HepG2 (cell line): Measurements from ENCODE around the gene TMX2. TPM values are rescaled to one million over a fixed set of nuclear protein-coding genes. Genes with fewer than 3 reads are reported as not detected.

Experiments
- CBX1 ChIP-seq: IDR thresholded peaks from one replicate; pipeline ENCODE4 v1.6.1; 2016; ENCODE audit warnings: antibody characterized with exemption, low read depth
- CBX2 ChIP-seq, 2 experiments: fragments of 200-600 bp in 1 of 2; sonication (generic); formaldehyde crosslinking in 1 of 2; IDR thresholded peaks; 2 replicates each; pipeline versions ENCODE4 v1.7.0 to v1.8.1; 2018 to 2022; ENCODE audit warnings: low read depth in 2 of 2, low read length in 1 of 2, mild to moderate bottlenecking in 1 of 2, missing genetic modification reagents in 1 of 2
- CEBPG ChIP-seq: IDR thresholded peaks from 2 replicates; pipeline ENCODE4 v1.6.1; 2016
- ISX ChIP-seq: sonication (generic); formaldehyde crosslinking; conservative IDR thresholded peaks from 2 replicates; pipeline ENCODE4 v1.5.0; 2020; ENCODE audit warnings: missing genetic modification reagents
- KDM6A ChIP-seq: IDR thresholded peaks from 2 replicates; pipeline ENCODE4 v1.6.1; 2016; ENCODE audit warnings: low read depth
- KMT2B ChIP-seq: IDR thresholded peaks from 2 replicates; pipeline ENCODE4 v1.6.1; 2016; ENCODE audit warnings: missing genetic modification reagents, missing compliant biosample characterization
- PHF21A ChIP-seq: sonication (generic); formaldehyde crosslinking; IDR thresholded peaks from 2 replicates; pipeline ENCODE4 v1.5.0; 2020; ENCODE audit warnings: mild to moderate bottlenecking, missing genetic modification reagents
- RFXAP ChIP-seq: sonication (generic); formaldehyde crosslinking; IDR thresholded peaks from 2 replicates; pipeline ENCODE4 v1.4.0; 2020; ENCODE audit warnings: missing genetic modification reagents, borderline replicate concordance
- SIN3A ChIP-seq: IDR thresholded peaks from 2 replicates; pipeline ENCODE4 v1.6.1; 2011; ENCODE audit warnings: low read depth, mild to moderate bottlenecking, control low read depth, low read length, borderline replicate concordance
- SMAD3 ChIP-seq: sonication (generic); formaldehyde crosslinking; IDR thresholded peaks from 2 replicates; pipeline ENCODE4 v1.4.0; 2020; ENCODE audit warnings: missing genetic modification reagents
- SP1 ChIP-seq, 2 experiments: fragments of 450-650 bp in 1 of 2; sonication (generic) in 1 of 2; formaldehyde crosslinking in 1 of 2; IDR thresholded peaks; 2 replicates each; pipeline versions ENCODE4 v1.4.0 to v1.6.1; 2016 to 2020; ENCODE audit warnings: missing genetic modification reagents in 1 of 2
- ZMYM4 ChIP-seq: sonication (generic); formaldehyde crosslinking; IDR thresholded peaks from 2 replicates; pipeline ENCODE4 v1.8.1; 2023; ENCODE audit warnings: mild to moderate bottlenecking, missing genetic modification reagents
- ZNF549 ChIP-seq: sonication (generic); formaldehyde crosslinking; IDR thresholded peaks from 2 replicates; pipeline ENCODE4 v1.5.0; 2020; ENCODE audit warnings: missing genetic modification reagents
- ZNF569 ChIP-seq: sonication (generic); formaldehyde crosslinking; IDR thresholded peaks from 2 replicates; pipeline ENCODE4 v1.5.0; 2020; ENCODE audit warnings: mild to moderate bottlenecking, missing genetic modification reagents, moderate library complexity, borderline replicate concordance
- ZNF674 ChIP-seq: sonication (generic); formaldehyde crosslinking; IDR thresholded peaks from 2 replicates; pipeline ENCODE4 v1.5.0; 2020; ENCODE audit warnings: low read depth, mild to moderate bottlenecking, missing genetic modification reagents
- ZNF749 ChIP-seq: sonication (generic); formaldehyde crosslinking; IDR thresholded peaks from 2 replicates; pipeline ENCODE4 v1.8.0; 2022; ENCODE audit warnings: mild to moderate bottlenecking, missing genetic modification reagents, moderate library complexity, borderline replicate concordance
- polyA plus RNA-seq, 8 experiments: library from polyadenylated mRNA; depleted of rRNA in 3 of 8; stranded (reverse) in 7 of 8; unstranded in 1 of 8; fragments of >200 nt; fragmentation: Illumina TruSeq in 4 of 8; extraction: Trizol in 4 of 8; gene quantifications; 2 replicates each; pipeline versions ENCODE4 v1.2.1 to v1.2.3, GENCODE V29; 2011 to 2016; ENCODE audit warnings: low read depth in 4 of 8, missing spikeins in 1 of 8, mixed read lengths in 1 of 8; ENCODE audit not compliant: insufficient read depth in 1 of 8
- total RNA-seq, 5 experiments: library from RNA; depleted of rRNA; stranded (reverse); fragments of >200 nt; fragmentation: Illumina TruSeq; extraction: Trizol; gene quantifications; 2 replicates each; pipeline ENCODE4 v1.2.3, GENCODE V29; 2016; ENCODE audit warnings: low read depth in 1 of 5
- TF ChIP-seq, protein P1 (sequence below): sonication (generic); formaldehyde crosslinking; IDR thresholded peaks from 2 replicates; pipeline ENCODE4 v1.9.0; 2022; ENCODE audit warnings: missing genetic modification reagents, mild to moderate bottlenecking, borderline replicate concordance
- TF ChIP-seq, protein P2 (sequence below): IDR thresholded peaks from 2 replicates; pipeline ENCODE4 v1.4.0; 2020; ENCODE audit warnings: mild to moderate bottlenecking, missing genetic modification reagents
- TF ChIP-seq, protein P3 (sequence below): sonication (generic); formaldehyde crosslinking; IDR thresholded peaks from 2 replicates; pipeline ENCODE4 v1.4.0; 2020; ENCODE audit warnings: mild to moderate bottlenecking, missing genetic modification reagents

TMX2 gene
- total and polyA plus RNA-seq, 2 of the 13 experiments (the other 11 are each of a cell fraction or from before 2014, with no cell fraction given) = 84.5 to 129 TPM

DNA sequence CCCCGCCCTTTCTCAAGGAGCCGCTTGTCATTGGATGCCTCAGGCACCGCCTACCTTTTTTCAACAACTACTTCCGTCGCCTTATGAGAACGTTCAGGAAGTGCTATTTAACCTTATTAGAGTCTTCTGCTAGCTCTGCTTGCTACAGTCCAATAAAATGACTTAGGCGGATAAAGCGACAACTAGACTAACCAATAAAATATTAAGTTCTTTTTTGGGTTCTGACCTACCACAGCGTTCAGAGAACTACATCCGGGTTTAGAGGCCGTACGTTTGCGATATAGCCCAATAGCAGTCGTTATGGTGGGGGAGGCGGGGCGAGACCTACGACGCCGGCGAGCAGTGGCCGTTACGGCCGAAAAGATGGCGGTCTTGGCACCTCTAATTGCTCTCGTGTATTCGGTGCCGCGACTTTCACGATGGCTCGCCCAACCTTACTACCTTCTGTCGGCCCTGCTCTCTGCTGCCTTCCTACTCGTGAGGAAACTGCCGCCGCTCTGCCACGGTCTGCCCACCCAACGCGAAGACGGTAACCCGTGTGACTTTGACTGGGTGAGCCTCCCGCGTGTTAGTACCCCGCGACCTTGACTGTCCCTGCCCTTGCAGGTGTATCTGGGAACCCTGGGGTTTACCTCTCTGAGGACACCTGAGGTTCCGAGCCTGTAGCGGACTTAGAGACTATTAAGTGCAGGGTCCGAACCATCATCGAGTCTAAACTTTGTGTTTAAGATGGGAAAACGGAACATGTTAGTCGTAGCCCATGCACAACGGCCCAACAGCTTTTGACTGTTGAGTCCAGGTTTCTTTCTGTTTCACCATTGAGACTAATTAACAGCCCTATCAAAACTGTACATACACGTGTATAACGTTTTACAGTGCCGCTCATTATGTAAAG, at the start of gene TMX2 (continued):
- no peak for TF ChIP-seq ZNF549 (CRISPR knock-in tag)
- 0 out of 2 replicates have a peak, but pooled peaks have one; percentile 23 for TF ChIP-seq RFXAP (CRISPR knock-in tag)
- no peak for TF ChIP-seq CEBPG (CRISPR knock-in tag)
- no peak for TF ChIP-seq SP1 (IDR thresholded peaks at IDR 0.05)
- peak; percentile 64; the same call in 1 of the 2 replicates for TF ChIP-seq SP1 (CRISPR knock-in tag; IDR thresholded peaks at IDR 0.05)
- peak; percentile 79; the same call in 1 of the 2 replicates for TF ChIP-seq KMT2B (CRISPR knock-in tag)
- TF ChIP-seq SIN3A = no peak
- 0 out of 2 replicates have a peak, but pooled peaks have one; percentile 35 for TF ChIP-seq PHF21A (CRISPR knock-in tag)
- TF ChIP-seq, protein P1, sequence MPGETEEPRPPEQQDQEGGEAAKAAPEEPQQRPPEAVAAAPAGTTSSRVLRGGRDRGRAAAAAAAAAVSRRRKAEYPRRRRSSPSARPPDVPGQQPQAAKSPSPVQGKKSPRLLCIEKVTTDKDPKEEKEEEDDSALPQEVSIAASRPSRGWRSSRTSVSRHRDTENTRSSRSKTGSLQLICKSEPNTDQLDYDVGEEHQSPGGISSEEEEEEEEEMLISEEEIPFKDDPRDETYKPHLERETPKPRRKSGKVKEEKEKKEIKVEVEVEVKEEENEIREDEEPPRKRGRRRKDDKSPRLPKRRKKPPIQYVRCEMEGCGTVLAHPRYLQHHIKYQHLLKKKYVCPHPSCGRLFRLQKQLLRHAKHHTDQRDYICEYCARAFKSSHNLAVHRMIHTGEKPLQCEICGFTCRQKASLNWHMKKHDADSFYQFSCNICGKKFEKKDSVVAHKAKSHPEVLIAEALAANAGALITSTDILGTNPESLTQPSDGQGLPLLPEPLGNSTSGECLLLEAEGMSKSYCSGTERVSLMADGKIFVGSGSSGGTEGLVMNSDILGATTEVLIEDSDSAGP = peak; percentile 76
- TF ChIP-seq, protein P2, sequence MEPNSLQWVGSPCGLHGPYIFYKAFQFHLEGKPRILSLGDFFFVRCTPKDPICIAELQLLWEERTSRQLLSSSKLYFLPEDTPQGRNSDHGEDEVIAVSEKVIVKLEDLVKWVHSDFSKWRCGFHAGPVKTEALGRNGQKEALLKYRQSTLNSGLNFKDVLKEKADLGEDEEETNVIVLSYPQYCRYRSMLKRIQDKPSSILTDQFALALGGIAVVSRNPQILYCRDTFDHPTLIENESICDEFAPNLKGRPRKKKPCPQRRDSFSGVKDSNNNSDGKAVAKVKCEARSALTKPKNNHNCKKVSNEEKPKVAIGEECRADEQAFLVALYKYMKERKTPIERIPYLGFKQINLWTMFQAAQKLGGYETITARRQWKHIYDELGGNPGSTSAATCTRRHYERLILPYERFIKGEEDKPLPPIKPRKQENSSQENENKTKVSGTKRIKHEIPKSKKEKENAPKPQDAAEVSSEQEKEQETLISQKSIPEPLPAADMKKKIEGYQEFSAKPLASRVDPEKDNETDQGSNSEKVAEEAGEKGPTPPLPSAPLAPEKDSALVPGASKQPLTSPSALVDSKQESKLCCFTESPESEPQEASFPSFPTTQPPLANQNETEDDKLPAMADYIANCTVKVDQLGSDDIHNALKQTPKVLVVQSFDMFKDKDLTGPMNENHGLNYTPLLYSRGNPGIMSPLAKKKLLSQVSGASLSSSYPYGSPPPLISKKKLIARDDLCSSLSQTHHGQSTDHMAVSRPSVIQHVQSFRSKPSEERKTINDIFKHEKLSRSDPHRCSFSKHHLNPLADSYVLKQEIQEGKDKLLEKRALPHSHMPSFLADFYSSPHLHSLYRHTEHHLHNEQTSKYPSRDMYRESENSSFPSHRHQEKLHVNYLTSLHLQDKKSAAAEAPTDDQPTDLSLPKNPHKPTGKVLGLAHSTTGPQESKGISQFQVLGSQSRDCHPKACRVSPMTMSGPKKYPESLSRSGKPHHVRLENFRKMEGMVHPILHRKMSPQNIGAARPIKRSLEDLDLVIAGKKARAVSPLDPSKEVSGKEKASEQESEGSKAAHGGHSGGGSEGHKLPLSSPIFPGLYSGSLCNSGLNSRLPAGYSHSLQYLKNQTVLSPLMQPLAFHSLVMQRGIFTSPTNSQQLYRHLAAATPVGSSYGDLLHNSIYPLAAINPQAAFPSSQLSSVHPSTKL (CRISPR knock-in tag) = no peak
- no peak for TF ChIP-seq SMAD3
- TF ChIP-seq KDM6A (CRISPR knock-in tag) = no peak
- no peak for TF ChIP-seq CBX2 (IDR thresholded peaks at IDR 0.05; ENCODE audit: low read depth, low read length)
- TF ChIP-seq CBX2 (CRISPR knock-in tag; IDR thresholded peaks at IDR 0.05; ENCODE audit: low read depth) = no peak
- TF ChIP-seq, protein P3, sequence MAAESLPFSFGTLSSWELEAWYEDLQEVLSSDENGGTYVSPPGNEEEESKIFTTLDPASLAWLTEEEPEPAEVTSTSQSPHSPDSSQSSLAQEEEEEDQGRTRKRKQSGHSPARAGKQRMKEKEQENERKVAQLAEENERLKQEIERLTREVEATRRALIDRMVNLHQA (CRISPR knock-in tag) = no peak
- no peak for TF ChIP-seq ZNF674 (CRISPR knock-in tag)
- TF ChIP-seq ZNF749 = no peak
- TF ChIP-seq ZMYM4 (CRISPR knock-in tag) = no peak
- no peak for TF ChIP-seq CBX1
- TF ChIP-seq ISX = no peak
- no peak for TF ChIP-seq ZNF569 (CRISPR knock-in tag)
